ENCODE results near the gene CES2. TPM values are rescaled to one million over a fixed set of nuclear protein-coding genes. Genes with fewer than 3 reads are reported as not detected.

The CES2 gene
- total and polyA plus RNA-seq, 4 donors, result 22.9 to 50.2 (median 41.8) TPM

- Histone ChIP-seq H3K36me3 (ENCODE audit: control insufficient read depth, insufficient read depth, low read length) (no peaks in the 10 kb centered on the region), H3K4me3 (ENCODE audit: low read depth, low read length) (no peak overlapping the region), H3K4me1 (ENCODE audit: control insufficient read depth, insufficient read depth, low read length) (peaks cover 36% of the 10 kb centered on the region), H3K27ac (ENCODE audit: low read depth, low read length) (no peak overlapping the region), H3K27me3 (ENCODE audit: control insufficient read depth, insufficient read depth, low read length) (no peaks in the 10 kb centered on the region), H3K9me3 (ENCODE audit: control insufficient read depth, insufficient read depth, low read length) (no peaks in the 10 kb centered on the region)
- WGBS (ENCODE audit: insufficient coverage), result 56% methylated on average over 4 of the region's 7 CpGs
- DNase-seq (ENCODE audit: low read depth in 4 of 6, low spot score in 6 of 6), result no peak
Observed at GRCh38 chr16:66900721-66901441, 34.4 kb upstream of the CES2 start.

- no peak overlapping the region for H3K4me3 ChIP-seq (ENCODE audit: low read depth, low read length)
- H3K4me1 ChIP-seq (ENCODE audit: control insufficient read depth, insufficient read depth, low read length), result peaks cover 36% of the 10 kb centered on the region
- H3K27me3 ChIP-seq (ENCODE audit: control insufficient read depth, insufficient read depth, low read length), result no peaks in the 10 kb centered on the region
- DNase-seq (ENCODE audit: low read depth in 4 of 6, low spot score in 6 of 6), result no peak
- no peaks in the 10 kb centered on the region for H3K36me3 ChIP-seq (ENCODE audit: control insufficient read depth, insufficient read depth, low read length)
- H3K9me3 ChIP-seq (ENCODE audit: control insufficient read depth, insufficient read depth, low read length), result no peaks in the 10 kb centered on the region
- H3K27ac ChIP-seq (ENCODE audit: low read depth, low read length), result no peak overlapping the region
- 93% methylated on average over 10 of the region's 10 CpGs for WGBS (ENCODE audit: insufficient coverage)
Observed at GRCh38 chr16:66901626-66902025, 33.7 kb upstream of the CES2 start.

GRCh38 chr16:66902648-66903543, 32.4 kb upstream of the CES2 start:
- no peak overlapping the region for H3K4me3 ChIP-seq (ENCODE audit: low read depth, low read length)
- H3K4me1 ChIP-seq (ENCODE audit: control insufficient read depth, insufficient read depth, low read length), result peaks cover 36% of the 10 kb centered on the region
- H3K9me3 ChIP-seq (ENCODE audit: control insufficient read depth, insufficient read depth, low read length), result no peaks in the 10 kb centered on the region
- 67% methylated on average over 12 of the region's 14 CpGs for WGBS (ENCODE audit: insufficient coverage)
- DNase-seq (ENCODE audit: low read depth in 4 of 6, low spot score in 6 of 6), result no peak
- H3K27ac ChIP-seq (ENCODE audit: low read depth, low read length), result no peak overlapping the region
- H3K27me3 ChIP-seq (ENCODE audit: control insufficient read depth, insufficient read depth, low read length), result no peaks in the 10 kb centered on the region
- H3K36me3 ChIP-seq (ENCODE audit: control insufficient read depth, insufficient read depth, low read length), result no peaks in the 10 kb centered on the region

GRCh38 chr16:66903544-66904427, 31.5 kb upstream of the CES2 start:
- Histone ChIP-seq H3K4me3 (ENCODE audit: low read depth, low read length) (no peak overlapping the region), H3K27me3 (ENCODE audit: control insufficient read depth, insufficient read depth, low read length) (no peaks in the 10 kb centered on the region), H3K36me3 (ENCODE audit: control insufficient read depth, insufficient read depth, low read length) (no peaks in the 10 kb centered on the region), H3K9me3 (ENCODE audit: control insufficient read depth, insufficient read depth, low read length) (no peaks in the 10 kb centered on the region), H3K4me1 (ENCODE audit: control insufficient read depth, insufficient read depth, low read length) (peaks cover 36% of the 10 kb centered on the region), H3K27ac (ENCODE audit: low read depth, low read length) (no peak overlapping the region)
- 75% methylated on average over 9 of the region's 11 CpGs for WGBS (ENCODE audit: insufficient coverage)
- DNase-seq (ENCODE audit: low read depth in 4 of 6, low spot score in 6 of 6), result no peak

- Histone ChIP-seq H3K9me3 (ENCODE audit: control insufficient read depth, insufficient read depth, low read length) (no peaks in the 10 kb centered on the region), H3K27me3 (ENCODE audit: control insufficient read depth, insufficient read depth, low read length) (no peaks in the 10 kb centered on the region), H3K4me1 (ENCODE audit: control insufficient read depth, insufficient read depth, low read length) (peaks cover 33% of the 10 kb centered on the region), H3K36me3 (ENCODE audit: control insufficient read depth, insufficient read depth, low read length) (no peaks in the 10 kb centered on the region), H3K4me3 (ENCODE audit: low read depth, low read length) (no peak overlapping the region), H3K27ac (ENCODE audit: low read depth, low read length) (peak overlapping the region; percentile 10)
- WGBS (ENCODE audit: insufficient coverage), result 83% methylated on average over 7 of the region's 13 CpGs
- no peak for DNase-seq (ENCODE audit: low read depth in 4 of 6, low spot score in 6 of 6)
Observed at GRCh38 chr16:66904428-66904845, 30.9 kb upstream of the CES2 start.

GRCh38 chr16:66904846-66905632, 30.3 kb upstream of the CES2 start:
- DNase-seq (ENCODE audit: low read depth in 4 of 6, low spot score in 6 of 6), result peak in 1 of 6 donors; percentile 35
- 71% methylated on average over 11 of the region's 16 CpGs for WGBS (ENCODE audit: insufficient coverage)
- Histone ChIP-seq H3K27ac (ENCODE audit: low read depth, low read length) (peak overlapping the region; percentile 10), H3K4me1 (ENCODE audit: control insufficient read depth, insufficient read depth, low read length) (peaks cover 28% of the 10 kb centered on the region), H3K36me3 (ENCODE audit: control insufficient read depth, insufficient read depth, low read length) (no peaks in the 10 kb centered on the region), H3K4me3 (ENCODE audit: low read depth, low read length) (no peak overlapping the region), H3K9me3 (ENCODE audit: control insufficient read depth, insufficient read depth, low read length) (no peaks in the 10 kb centered on the region), H3K27me3 (ENCODE audit: control insufficient read depth, insufficient read depth, low read length) (no peaks in the 10 kb centered on the region)

GRCh38 chr16:66905633-66906539, 29.4 kb upstream of the CES2 start:
- no peak overlapping the region for H3K27ac ChIP-seq (ENCODE audit: low read depth, low read length)
- WGBS (ENCODE audit: insufficient coverage), result 71% methylated on average over 9 of the region's 11 CpGs
- no peaks in the 10 kb centered on the region for H3K9me3 ChIP-seq (ENCODE audit: control insufficient read depth, insufficient read depth, low read length)
- H3K4me3 ChIP-seq (ENCODE audit: low read depth, low read length), result no peak overlapping the region
- peak in 2 of 6 donors; percentile 23 to 48 for DNase-seq (ENCODE audit: low read depth in 4 of 6, low spot score in 6 of 6)
- peaks cover 21% of the 10 kb centered on the region for H3K4me1 ChIP-seq (ENCODE audit: control insufficient read depth, insufficient read depth, low read length)
- H3K36me3 ChIP-seq (ENCODE audit: control insufficient read depth, insufficient read depth, low read length), result no peaks in the 10 kb centered on the region
- no peaks in the 10 kb centered on the region for H3K27me3 ChIP-seq (ENCODE audit: control insufficient read depth, insufficient read depth, low read length)
